Body of pancreas (tissue), 4 donors: ENCODE data around the gene DHRS7B. TPM values are rescaled to one million over a fixed set of nuclear protein-coding genes. Genes with fewer than 3 reads are reported as not detected.

Experiments
- ATAC-seq: fragments of 150-250 bp; one replicate; pipeline ENCODE4 v1.9.1; 2016
- DNase-seq, 4 donors: peaks; one replicate each; pipeline ENCODE4 v3.0.0-alpha.2; 2019
- H3K27ac ChIP-seq, 4 donors: fragments of 200-600 bp; sonication (generic); 1 replicate in 3 of 4; 2 replicates in 1 of 4; pipeline versions ENCODE4 v1.5.1 to v1.6.1; 2016 to 2019; ENCODE audit warnings: mild to moderate bottlenecking in 1 of 4, mixed read lengths in 1 of 4, moderate library complexity in 1 of 4
- H3K27me3 ChIP-seq, 2 donors: fragments of 200-600 bp; sonication (generic); one replicate each; pipeline ENCODE4 v1.6.0; 2016; ENCODE audit warnings: mild to moderate bottlenecking in 1 of 2
- H3K36me3 ChIP-seq, 2 donors: fragments of 200-600 bp; sonication (generic); replicated peaks in 1 of 2; 2 replicates each; pipeline ENCODE4 v1.5.1; 2016; ENCODE audit warnings: low read depth in 2 of 2; ENCODE audit not compliant: insufficient read depth in 1 of 2
- H3K4me1 ChIP-seq: fragments of 200-600 bp; sonication (generic); one replicate; pipeline ENCODE4 v1.6.0; 2016
- H3K4me3 ChIP-seq, 2 donors: fragments of 200-600 bp; sonication (generic); 1 replicate in 1 of 2; 2 replicates in 1 of 2; pipeline ENCODE4 v1.5.1; 2016 to 2019
- H3K9me3 ChIP-seq, 3 donors: fragments of 200-600 bp; sonication (generic); 1 replicate in 2 of 3; 2 replicates in 1 of 3; pipeline ENCODE4 v1.5.1; 2016
- CTCF ChIP-seq, 7 experiments: fragments of 450-650 bp in 4 of 7; fragments of 200-600 bp in 3 of 7; sonication (generic) in 3 of 7; IDR thresholded peaks; one replicate each; pipeline ENCODE4 v1.5.1; 2016 to 2019; ENCODE audit warnings: antibody characterized with exemption in 7 of 7
- POLR2A ChIP-seq, 3 donors: fragments of 450-650 bp; IDR thresholded peaks; one replicate each; pipeline ENCODE4 v1.6.1; 2016; ENCODE audit warnings: antibody characterized with exemption in 3 of 3, mild to moderate bottlenecking in 2 of 3
- WGBS, 2 donors: methylation state at CpG; one replicate each; pipeline ENCODE4 v1.1.5; 2017; 5-methylcytosine and 5-hydroxymethylcytosine counted together
- intact Hi-C: fragments of 100-400 bp; cut with DNase I; formaldehyde crosslinking; loops from one replicate; pipeline ENCODE4 v1.15.1; 2023
- total RNA-seq, 2 donors: library from RNA; depleted of rRNA; stranded (reverse); fragments of >200 nt; gene quantifications; one replicate each; pipeline ENCODE4 v1.1.0, GENCODE V29; 2016

DHRS7B gene
- total RNA-seq, 2 donors from 2014 or later = 14.0 to 14.5 TPM

- TF ChIP-seq CTCF (IDR thresholded peaks at IDR 0.05) (peak in 1 of 7 experiments; percentile 1), POLR2A (IDR thresholded peaks at IDR 0.05) (no peak)
- ATAC-seq = peak; percentile 4
- 16 to 24% methylated on average over 17 to 23 of the region's 23 CpGs for WGBS, 2 donors
- Histone ChIP-seq H3K4me1 (peaks cover 51% of the 10 kb centered on the region), H3K27ac (peak overlapping the region; percentile 77 to 91 (median 86)), H3K36me3 (no peaks in the 10 kb centered on the region), H3K9me3 (no peaks in the 10 kb centered on the region), H3K4me3 (peak overlapping the region; percentile 98 to 99), H3K27me3 (no peaks in the 10 kb centered on the region)
- intact Hi-C loops = no loop called here
- no peak for DNase-seq
Measured at GRCh38 chr17:21214777-21215541, 88.2 kb downstream of the DHRS7B start.

DNA sequence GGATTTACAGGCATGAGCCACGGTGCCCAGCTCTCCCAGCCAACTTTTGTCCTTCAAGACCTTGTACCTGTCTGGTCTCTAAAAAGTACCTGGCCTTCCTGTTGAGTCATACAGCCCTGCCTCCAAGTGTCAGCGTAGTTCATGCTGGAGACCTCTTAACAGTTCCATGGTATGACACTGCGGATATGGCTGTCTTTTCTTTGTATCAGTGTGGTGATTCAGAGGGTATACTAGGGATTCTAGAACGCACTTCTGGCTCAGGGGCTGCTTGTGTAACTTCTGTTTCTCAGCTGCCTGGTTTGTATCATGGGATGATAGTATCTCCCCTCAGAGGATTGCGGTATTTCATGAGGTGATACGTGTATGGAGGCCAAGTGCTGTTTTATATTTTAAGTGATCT lies 89.2 kb downstream of the DHRS7B start:
- no peaks in the 10 kb centered on the region for H3K36me3 ChIP-seq
- no peak overlapping the region for H3K27ac ChIP-seq
- no peaks in the 10 kb centered on the region for H3K27me3 ChIP-seq
- no peaks in the 10 kb centered on the region for H3K9me3 ChIP-seq
- no peak overlapping the region for H3K4me3 ChIP-seq
- no peak for DNase-seq
- ATAC-seq = no peak
- WGBS, 2 donors = 80 to 81% methylated on average over 6 of the region's 6 CpGs
- H3K4me1 ChIP-seq = peaks cover 42% of the 10 kb centered on the region
- intact Hi-C loops = no loop called here
- TF ChIP-seq CTCF (IDR thresholded peaks at IDR 0.05) (no peak), POLR2A (IDR thresholded peaks at IDR 0.05) (no peak)

GRCh38 chr17:21217346-21217745 lies 90.6 kb downstream of the DHRS7B start:
- TF ChIP-seq POLR2A (IDR thresholded peaks at IDR 0.05) = no peak
- TF ChIP-seq CTCF (IDR thresholded peaks at IDR 0.05) = no peak
- no peak overlapping the region for H3K4me3 ChIP-seq

DNA sequence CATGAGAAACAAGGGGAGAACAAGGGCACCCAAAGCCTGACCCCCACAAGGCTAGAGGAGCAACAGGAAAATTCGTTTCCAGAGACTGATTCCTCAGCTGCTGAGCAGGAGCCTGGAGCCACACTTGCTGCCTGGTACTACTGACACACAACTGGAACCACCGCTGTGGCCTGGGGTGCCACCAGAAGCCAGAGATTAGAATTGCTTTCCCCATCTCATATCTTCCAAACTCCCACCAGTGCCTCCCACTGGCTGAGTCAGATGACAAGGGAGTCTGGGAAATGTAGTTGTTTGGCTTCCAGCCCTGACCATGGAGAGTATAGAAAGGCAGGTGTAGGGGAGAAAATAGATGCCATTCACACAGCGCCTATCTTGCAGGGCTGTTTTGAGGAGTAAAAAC lies 91.3 kb downstream of the DHRS7B start:
- no peak overlapping the region for H3K27ac ChIP-seq
- H3K9me3 ChIP-seq = no peaks in the 10 kb centered on the region
- 81 to 84% methylated on average over 3 of the region's 3 CpGs for WGBS, 2 donors
- intact Hi-C loops = no loop called here
- TF ChIP-seq POLR2A (IDR thresholded peaks at IDR 0.05) (no peak), CTCF (IDR thresholded peaks at IDR 0.05) (no peak)
- H3K4me3 ChIP-seq = no peak overlapping the region
- H3K27me3 ChIP-seq = no peaks in the 10 kb centered on the region
- DNase-seq = no peak
- ATAC-seq = no peak
- peaks cover 20% of the 10 kb centered on the region for H3K4me1 ChIP-seq
- H3K36me3 ChIP-seq = no peaks in the 10 kb centered on the region

More at GRCh38 chr17:21217346-21217745, 90.6 kb downstream of the DHRS7B start:
- no peak for ATAC-seq
- no peak overlapping the region for H3K27ac ChIP-seq
- DNase-seq = no peak
- H3K4me1 ChIP-seq = peaks cover 27% of the 10 kb centered on the region
- intact Hi-C loops = no loop called here
- no peaks in the 10 kb centered on the region for H3K27me3 ChIP-seq
- no peaks in the 10 kb centered on the region for H3K36me3 ChIP-seq
- no peaks in the 10 kb centered on the region for H3K9me3 ChIP-seq
- WGBS, 2 donors = 47 to 54% methylated on average over 1 of the region's 1 CpG
